GM18502 (cell line): ENCODE measurements around the gene MPLKIP.
"Not testable (repeated sequence)": the region's sequence is repeated elsewhere in the genome, so short reads cannot be mapped to it uniquely, and the experiment has no call there.

ENCODE experiments used
- ATAC-seq: cut with Tn5 transposase; IDR thresholded peaks from one replicate; pipeline ENCODE4 v1.9.1; 2021; ENCODE audit warnings: mild to moderate bottlenecking; ENCODE audit not compliant: unreplicated experiment, poor library complexity

Gene MPLKIP

GRCh38 chr7:40134428-40135316 is at the start of gene MPLKIP, which contains the start of gene SUGCT:
Gene MPLKIP, minus strand, starts transcription at chr7:40134622. Its CDS starts 55 bp downstream, at chr7:40134567.
Gene SUGCT, plus strand, starts transcription at chr7:40135005.
- ATAC-seq, result peak; percentile 91

GRCh38 chr7:40182452-40182851 is 48.0 kb upstream of the MPLKIP start:
- ATAC-seq, result no peak

- ATAC-seq, result no peak
These were observed 42.6 kb upstream of the MPLKIP start for GRCh38 chr7:40177071-40177470.

DNA sequence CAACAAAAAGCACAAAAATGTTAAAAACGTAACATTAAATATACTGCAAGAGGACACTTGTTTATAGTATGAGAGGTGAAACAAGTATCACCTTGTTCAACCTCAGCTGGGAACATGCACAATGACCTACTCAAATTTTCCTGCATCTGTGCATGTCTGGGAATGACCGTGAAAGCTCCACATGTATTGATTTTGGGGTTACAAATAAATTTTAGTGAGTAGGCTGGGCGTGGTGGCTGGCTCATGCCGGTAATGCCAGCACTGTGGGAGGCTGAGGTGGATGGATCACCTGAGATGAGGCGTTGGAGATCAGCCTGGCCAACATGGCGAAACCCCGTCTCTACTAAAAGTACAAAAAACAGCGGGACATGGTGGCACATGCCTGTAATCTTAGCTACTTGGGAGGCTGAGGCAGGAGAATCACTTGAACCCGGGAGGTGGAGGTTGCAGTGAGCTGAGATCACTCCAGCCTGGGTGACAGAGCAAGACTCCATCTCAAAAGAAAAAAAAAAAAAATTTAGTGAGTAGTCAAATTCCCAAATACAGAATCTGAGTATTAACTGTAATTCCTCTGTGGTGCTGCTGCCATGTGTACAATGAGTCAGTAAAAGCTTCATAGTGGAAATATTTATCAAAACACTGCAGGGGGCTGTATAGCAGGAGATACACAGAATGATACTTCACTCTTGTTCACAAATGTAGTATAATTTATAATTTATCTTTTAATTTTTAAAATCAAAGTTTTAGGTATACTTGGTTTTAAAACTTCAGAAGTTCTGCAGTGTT is 41.5 kb upstream of the MPLKIP start:
- ATAC-seq, result no peak

GRCh38 chr7:40175256-40175655 is 40.8 kb upstream of the MPLKIP start:
- not testable (repeated sequence) for ATAC-seq

DNA sequence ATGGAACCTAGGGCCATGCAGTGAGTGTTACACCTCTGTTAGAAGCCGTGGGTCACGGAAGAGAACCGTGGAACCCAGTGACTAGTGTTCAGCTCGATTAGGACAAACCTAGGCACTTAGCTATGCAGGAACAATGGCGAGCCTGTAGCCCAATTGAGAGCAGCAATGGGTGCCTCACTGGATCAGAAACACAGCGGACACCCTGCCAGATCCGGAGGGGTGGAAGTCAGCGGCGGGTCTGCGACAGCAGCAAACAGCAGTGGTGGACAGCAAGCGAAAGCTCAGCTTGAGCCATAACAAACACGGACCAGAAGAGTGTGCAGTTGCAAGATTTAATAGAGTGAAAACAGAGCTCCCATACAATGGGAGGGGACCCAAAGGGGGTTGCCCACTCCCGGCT is 38.7 kb upstream of the MPLKIP start:
- ATAC-seq, result not testable (repeated sequence)

GRCh38 chr7:40168266-40168665 is 33.8 kb upstream of the MPLKIP start:
- not testable (repeated sequence) for ATAC-seq

DNA sequence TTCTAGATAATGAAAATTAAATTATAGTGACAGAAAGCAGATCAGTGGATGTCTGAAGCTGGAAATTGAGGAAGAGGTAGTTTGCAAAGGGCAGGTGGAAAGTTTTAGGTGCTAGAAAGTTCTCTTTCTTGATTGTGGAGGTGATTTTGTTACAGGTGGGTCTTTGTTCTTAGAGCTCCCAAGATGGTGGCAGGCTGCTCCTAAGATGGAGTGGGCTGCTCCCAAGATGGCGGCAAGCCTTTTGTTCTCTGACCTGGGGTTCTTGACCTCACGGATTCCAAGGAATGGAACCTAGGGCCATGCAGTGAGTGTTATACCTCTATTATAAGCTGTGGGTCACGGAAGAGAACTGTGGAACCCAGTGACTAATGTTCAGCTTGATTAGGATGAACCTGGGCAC is 32.9 kb upstream of the MPLKIP start:
- no peak for ATAC-seq

DNA sequence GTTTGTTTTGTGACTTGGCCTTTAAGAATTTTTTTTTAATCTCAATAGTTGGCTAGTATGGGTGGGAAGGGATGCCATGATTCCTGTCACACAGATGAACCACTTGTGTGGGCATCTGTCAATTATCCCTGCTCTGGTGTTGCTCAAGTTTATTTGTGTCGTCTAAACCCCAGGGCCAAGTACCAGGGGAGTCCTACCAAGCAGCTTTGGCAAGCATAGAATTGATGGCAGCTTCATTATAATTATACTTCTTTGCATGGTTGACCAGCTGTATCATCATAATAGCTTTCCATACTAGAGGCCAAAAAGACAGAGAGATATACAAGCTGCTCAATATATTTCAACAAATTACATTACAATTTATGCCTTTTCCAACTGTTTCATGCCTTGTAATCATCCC is 30.8 kb upstream of the MPLKIP start:
- no peak for ATAC-seq

DNA sequence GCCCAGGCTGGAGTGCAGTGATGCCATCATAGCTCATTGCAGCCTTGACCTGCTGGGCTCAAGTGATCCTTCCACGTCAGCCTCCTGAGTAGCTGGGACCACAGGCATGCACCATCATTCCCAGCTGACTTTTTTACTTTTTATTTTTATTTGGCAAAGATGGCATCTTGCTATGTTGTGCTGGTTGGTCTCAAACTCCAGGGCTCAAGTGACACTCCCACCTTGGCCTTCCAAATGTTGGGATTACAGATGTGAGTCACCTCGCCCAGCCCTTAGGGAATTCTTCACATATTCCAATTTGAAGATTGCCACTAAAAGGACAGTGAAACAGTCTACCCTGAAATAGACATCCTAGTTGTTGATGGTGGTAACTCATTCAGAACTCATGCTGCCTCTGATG is 28.1 kb upstream of the MPLKIP start:
- ATAC-seq, result no peak

DNA sequence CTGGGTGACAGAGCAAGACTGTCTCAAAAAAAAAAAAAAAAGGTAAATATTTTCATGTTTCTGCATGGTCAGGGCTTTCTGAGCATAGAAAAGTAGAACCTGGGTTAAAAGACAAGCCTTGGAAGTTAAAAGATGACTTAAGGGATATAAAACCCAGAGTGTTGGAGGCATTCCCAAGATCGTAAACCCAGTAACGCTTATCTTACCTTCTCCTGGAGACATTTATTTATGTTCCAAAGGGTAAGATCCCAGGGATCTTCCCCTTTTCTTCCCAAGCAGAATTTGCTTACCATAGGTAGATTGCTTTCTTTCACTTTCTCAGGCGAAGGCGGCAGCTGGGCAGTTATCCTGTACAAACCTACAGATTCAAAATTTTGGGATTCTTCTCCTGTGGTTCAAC is 22.6 kb upstream of the MPLKIP start:
- ATAC-seq, result no peak

- no peak for ATAC-seq
These were observed 17.1 kb upstream of the MPLKIP start for GRCh38 chr7:40151504-40151903.

GRCh38 chr7:40148671-40149070 is 14.2 kb upstream of the MPLKIP start:
- ATAC-seq, result no peak

DNA sequence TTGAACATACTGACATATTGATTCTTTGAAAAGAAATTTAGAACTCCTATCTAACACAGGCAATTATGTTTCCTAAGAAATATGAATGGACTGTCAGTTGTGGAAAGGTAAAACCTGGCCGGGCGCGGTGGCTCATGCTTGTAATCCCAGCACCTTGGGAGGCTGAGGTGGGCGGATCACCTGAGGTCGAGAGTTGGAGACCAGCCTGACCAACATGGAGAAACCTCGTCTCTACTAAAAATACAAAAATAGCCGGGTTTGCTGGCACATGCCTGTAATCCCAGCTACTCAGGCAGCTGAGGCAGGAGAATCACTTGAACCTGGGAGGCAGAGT is 13.8 kb upstream of the MPLKIP start:
- not testable (repeated sequence) for ATAC-seq

DNA sequence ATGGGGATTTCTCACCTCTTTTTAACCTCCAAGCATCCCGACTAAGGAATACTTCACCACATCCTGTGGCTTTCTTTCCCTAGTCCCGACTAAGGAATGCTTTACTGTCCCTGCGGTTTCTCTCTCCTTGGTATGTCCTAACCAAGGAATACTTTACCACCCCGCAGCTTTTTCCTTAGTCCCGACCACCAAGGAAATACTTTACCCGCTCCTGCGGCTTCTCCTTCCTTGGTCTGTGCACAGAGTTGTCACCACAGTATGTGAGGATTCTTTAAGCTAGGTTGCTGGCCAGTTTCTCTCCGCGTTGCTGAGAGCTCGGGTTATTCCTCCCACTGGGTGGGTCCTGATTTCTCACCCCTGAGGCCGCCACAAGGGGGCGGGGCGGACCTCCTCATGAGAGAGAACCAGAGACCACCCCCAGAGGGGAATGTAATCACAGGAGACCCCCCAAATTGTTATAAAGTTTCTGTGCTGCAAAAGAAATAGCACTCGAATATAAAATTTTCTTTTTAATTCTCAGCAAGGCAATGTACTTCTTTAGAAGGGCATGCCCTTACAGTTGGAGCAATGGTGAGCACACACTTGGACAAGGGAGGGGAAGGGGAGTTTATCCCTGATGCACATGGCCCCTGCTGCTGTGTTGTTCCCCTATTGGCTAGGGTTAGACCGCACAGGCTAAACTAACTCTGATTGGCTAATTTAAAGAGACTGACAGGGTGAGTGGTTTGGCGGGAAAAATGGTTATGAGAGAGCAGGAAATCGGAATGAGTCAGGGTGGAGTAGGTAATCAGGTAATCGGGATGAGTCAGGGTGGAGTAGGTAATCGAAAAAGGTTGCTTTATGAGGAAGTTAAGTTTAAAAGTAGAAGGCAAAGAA is 13.2 kb upstream of the MPLKIP start:
- ATAC-seq, result no peak

GRCh38 chr7:40145596-40146130 is 11.2 kb upstream of the MPLKIP start:
- not testable (repeated sequence) for ATAC-seq

GRCh38 chr7:40141916-40142315 is 7.5 kb upstream of the MPLKIP start:
- ATAC-seq, result not testable (repeated sequence)

GRCh38 chr7:40139891-40140290 is 5.5 kb upstream of the MPLKIP start:
- ATAC-seq, result not testable (repeated sequence)

GRCh38 chr7:40138973-40139372 is 4.6 kb upstream of the MPLKIP start:
- no peak for ATAC-seq

- ATAC-seq, result no peak
These were observed 3.1 kb upstream of the MPLKIP start for GRCh38 chr7:40137563-40137962.
